Duodenal mucosa (tissue), 2 donors: Measurements from ENCODE around the gene IL17RB.

Experiments used
- H3K27ac ChIP-seq: one replicate; pipeline ENCODE4 v1.7.0; 2013; ENCODE audit warnings: low read depth, low read length
- H3K27me3 ChIP-seq, 2 donors: one replicate each; pipeline ENCODE4 v1.7.0; 2013; ENCODE audit warnings: low read length in 2 of 2, control low read depth in 1 of 2; ENCODE audit not compliant: insufficient read depth in 2 of 2, control insufficient read depth in 1 of 2
- H3K36me3 ChIP-seq, 2 donors: one replicate each; pipeline ENCODE4 v1.7.0; 2013; ENCODE audit warnings: low read length in 2 of 2, control low read depth in 1 of 2; ENCODE audit not compliant: insufficient read depth in 2 of 2, control insufficient read depth in 1 of 2
- H3K4me1 ChIP-seq, 2 donors: one replicate each; pipeline ENCODE4 v1.7.0; 2013; ENCODE audit warnings: low read length in 2 of 2, control low read depth in 1 of 2; ENCODE audit not compliant: insufficient read depth in 2 of 2, control insufficient read depth in 1 of 2
- H3K4me3 ChIP-seq, 2 donors: one replicate each; pipeline ENCODE4 v1.7.0; 2013; ENCODE audit warnings: low read length in 2 of 2, low read depth in 1 of 2
- H3K9ac ChIP-seq, 2 donors: one replicate each; pipeline ENCODE4 v1.7.0; 2013; ENCODE audit warnings: low read length in 2 of 2, low read depth in 1 of 2
- H3K9me3 ChIP-seq, 2 donors: one replicate each; pipeline ENCODE4 v1.7.0; 2013; ENCODE audit warnings: low read length in 2 of 2, control low read depth in 1 of 2; ENCODE audit not compliant: control insufficient read depth in 1 of 2

IL17RB gene

DNA sequence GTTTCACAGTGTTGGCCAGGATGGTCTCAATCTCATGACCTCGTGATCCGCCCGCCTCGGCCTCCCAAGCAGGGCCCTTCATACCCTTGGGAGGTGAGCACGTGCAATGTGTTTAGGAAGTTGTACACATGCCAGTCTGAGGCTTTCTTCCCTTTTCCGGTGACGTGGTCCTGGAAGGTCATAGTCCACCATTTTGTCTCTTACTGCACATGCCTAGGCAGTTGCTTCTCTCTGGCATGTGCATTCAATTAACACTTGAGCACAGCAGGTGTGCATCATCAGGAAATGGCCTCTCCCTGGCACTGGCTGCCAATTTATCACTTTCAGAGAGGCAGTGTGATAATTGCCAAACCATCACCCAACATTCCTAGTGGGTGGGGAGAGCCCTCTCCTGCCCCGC is 67.0 kb downstream of the IL17RB start:
- no peak overlapping the region for H3K4me3 ChIP-seq
- no peaks in the 10 kb centered on the region for H3K9me3 ChIP-seq
- H3K27me3 ChIP-seq, result peaks cover 5% of the 10 kb centered on the region in 2 donors
- no peaks in the 10 kb centered on the region for H3K36me3 ChIP-seq
- no peak overlapping the region for H3K27ac ChIP-seq
- H3K4me1 ChIP-seq, result no peaks in the 10 kb centered on the region
- H3K9ac ChIP-seq, result no peak overlapping the region
